Fibroblast of skin of left biceps (primary cell): ENCODE data around the gene KLHL3.

ENCODE experiments used
- DNase-seq, 2 experiments: peaks; one replicate each; pipeline ENCODE4 v3.0.0-alpha.2; 2013; ENCODE audit warnings: low read depth in 2 of 2

Gene KLHL3

GRCh38 chr5:137633896-137634295, 102.0 kb downstream of the KLHL3 start:
- DNase-seq = no peak

GRCh38 chr5:137632716-137633115, 103.2 kb downstream of the KLHL3 start:
- no peak for DNase-seq

- DNase-seq = no peak
Observed at GRCh38 chr5:137631453-137631852, 104.4 kb downstream of the KLHL3 start.

- no peak for DNase-seq
Observed at GRCh38 chr5:137630972-137631370, 104.9 kb downstream of the KLHL3 start.

GRCh38 chr5:137630216-137630971, 105.5 kb downstream of the KLHL3 start:
- DNase-seq = no peak

- DNase-seq = no peak
Observed at GRCh38 chr5:137629646-137630045, 106.2 kb downstream of the KLHL3 start.

- no peak for DNase-seq
Observed at GRCh38 chr5:137627706-137628105, 108.2 kb downstream of the KLHL3 start.

GRCh38 chr5:137627293-137627692, 108.6 kb downstream of the KLHL3 start:
- no peak for DNase-seq

GRCh38 chr5:137624786-137625349, 111.0 kb downstream of the KLHL3 start:
- DNase-seq = no peak

GRCh38 chr5:137622850-137623249, 113.0 kb downstream of the KLHL3 start:
- DNase-seq = no peak

GRCh38 chr5:137621861-137622823, 113.7 kb downstream of the KLHL3 start:
- no peak for DNase-seq

GRCh38 chr5:137621306-137621705, 114.6 kb downstream of the KLHL3 start:
- DNase-seq = no peak

GRCh38 chr5:137619191-137619870, 116.6 kb downstream of the KLHL3 start:
- DNase-seq = peak; percentile 68 to 76

- DNase-seq = no peak
Observed at GRCh38 chr5:137618476-137618875, 117.4 kb downstream of the KLHL3 start.

- no peak for DNase-seq
Observed at GRCh38 chr5:137617528-137618205, 118.2 kb downstream of the KLHL3 start.

GRCh38 chr5:137616046-137616445, 119.8 kb downstream of the KLHL3 start:
- DNase-seq = no peak

GRCh38 chr5:137615171-137615775, 120.6 kb downstream of the KLHL3 start:
- DNase-seq = no peak

- DNase-seq = no peak
Observed at GRCh38 chr5:137613554-137614265, 122.2 kb downstream of the KLHL3 start.

GRCh38 chr5:137612576-137612975, 123.3 kb downstream of the KLHL3 start:
- no peak for DNase-seq

GRCh38 chr5:137611794-137612435, 124.0 kb downstream of the KLHL3 start:
- DNase-seq = no peak
